WI38 (cell line): ENCODE measurements around the gene CAPSL.

ENCODE experiments used
- H3K4me3 ChIP-seq: 2 replicates; pipeline ENCODE4 v1.5.1; 2011; ENCODE audit warnings: low read depth, mild to moderate bottlenecking, control low read depth, low read length
- TF ChIP-seq, protein P1 (sequence below): IDR thresholded peaks from 2 replicates; pipeline ENCODE4 v1.5.1; 2012; ENCODE audit warnings: low read depth, mild to moderate bottlenecking, control low read depth, low read length

CAPSL gene

DNA sequence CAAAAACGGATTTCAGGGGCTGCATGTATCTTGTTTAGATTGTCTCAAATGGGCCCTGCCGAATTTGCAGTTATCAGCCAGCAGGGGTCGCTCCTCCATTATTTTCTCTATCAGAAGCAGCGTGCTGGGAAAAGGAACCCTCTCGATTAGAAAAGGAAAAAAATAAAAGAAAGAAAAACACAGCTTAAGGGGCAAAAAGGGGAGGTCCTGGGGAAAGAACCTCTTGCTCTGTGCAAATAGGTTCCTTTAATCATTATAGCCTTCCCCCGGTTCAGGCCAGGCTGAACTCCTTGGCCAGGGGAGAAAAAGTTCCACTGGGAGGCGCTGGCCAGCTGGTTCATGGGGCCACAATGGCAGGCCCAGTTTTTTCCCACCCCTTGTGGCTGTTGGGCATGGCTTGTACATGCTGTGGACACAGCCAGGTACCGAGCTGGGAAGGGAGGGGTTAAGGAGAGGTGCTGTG, 25.0 kb upstream of the CAPSL start:
- TF ChIP-seq, protein P1, sequence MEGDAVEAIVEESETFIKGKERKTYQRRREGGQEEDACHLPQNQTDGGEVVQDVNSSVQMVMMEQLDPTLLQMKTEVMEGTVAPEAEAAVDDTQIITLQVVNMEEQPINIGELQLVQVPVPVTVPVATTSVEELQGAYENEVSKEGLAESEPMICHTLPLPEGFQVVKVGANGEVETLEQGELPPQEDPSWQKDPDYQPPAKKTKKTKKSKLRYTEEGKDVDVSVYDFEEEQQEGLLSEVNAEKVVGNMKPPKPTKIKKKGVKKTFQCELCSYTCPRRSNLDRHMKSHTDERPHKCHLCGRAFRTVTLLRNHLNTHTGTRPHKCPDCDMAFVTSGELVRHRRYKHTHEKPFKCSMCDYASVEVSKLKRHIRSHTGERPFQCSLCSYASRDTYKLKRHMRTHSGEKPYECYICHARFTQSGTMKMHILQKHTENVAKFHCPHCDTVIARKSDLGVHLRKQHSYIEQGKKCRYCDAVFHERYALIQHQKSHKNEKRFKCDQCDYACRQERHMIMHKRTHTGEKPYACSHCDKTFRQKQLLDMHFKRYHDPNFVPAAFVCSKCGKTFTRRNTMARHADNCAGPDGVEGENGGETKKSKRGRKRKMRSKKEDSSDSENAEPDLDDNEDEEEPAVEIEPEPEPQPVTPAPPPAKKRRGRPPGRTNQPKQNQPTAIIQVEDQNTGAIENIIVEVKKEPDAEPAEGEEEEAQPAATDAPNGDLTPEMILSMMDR = peak; percentile 61

DNA sequence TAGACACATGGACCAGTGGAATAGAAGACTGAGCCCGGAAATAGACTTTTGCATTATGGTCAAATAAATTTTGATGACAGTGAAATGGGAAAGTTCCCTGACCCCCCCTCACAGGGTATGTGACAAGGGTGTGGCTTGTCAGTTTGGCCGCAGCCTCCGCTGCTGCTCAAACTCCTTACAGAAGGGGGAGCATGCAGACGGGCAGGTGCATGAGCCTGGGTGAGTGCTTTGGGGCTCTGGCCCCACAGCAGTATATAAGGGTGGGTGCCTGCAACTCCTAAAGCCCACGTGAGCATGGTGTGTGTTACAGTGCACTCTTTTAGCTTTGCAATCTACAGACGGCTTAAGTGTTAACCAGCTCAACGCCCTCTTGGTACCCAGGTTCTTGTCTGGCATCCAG, 21.9 kb upstream of the CAPSL start:
- H3K4me3 ChIP-seq = no peak overlapping the region
- TF ChIP-seq, protein P1 = no peak

More for the DNA sequence above, 25.0 kb upstream of the CAPSL start:
- no peak overlapping the region for H3K4me3 ChIP-seq

DNA sequence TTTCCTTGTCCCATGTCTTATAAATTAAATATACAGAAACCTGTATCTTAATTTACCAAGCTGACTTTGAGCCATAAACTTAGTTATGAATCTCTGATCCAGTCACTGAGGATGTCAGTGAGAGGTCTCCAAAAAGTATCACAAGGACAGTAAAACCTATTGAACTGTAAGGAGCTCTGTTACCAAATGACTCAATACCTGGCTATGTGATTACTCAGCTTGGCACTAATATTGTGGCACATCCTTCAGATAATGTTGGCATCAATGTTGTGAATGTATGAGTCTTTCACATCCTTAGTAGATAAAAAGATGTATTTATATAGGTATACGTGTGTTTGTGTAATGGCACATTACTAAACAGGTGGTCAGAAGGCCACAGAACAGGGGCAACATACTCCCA, 18.0 kb upstream of the CAPSL start:
- TF ChIP-seq, protein P1 = no peak
- H3K4me3 ChIP-seq = no peak overlapping the region

DNA sequence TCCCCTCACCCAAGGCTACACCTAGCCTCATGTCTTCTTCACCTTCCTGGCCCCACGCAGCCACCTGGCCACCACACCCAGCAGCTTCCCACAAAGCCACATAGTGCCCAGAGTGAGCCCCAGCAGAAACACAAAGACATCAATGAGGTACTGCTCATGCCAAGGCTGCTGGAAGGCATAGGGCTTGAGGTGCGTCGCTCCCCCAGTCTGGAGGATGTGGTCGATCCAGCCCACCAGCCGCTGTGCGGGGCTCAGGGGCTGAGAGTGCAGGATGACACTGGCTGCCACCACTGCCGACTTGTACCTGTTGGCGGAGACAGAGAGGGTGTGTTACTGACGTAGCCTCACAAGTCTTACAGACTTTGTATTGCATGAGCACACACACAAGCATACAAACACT, 15.8 kb upstream of the CAPSL start:
- no peak overlapping the region for H3K4me3 ChIP-seq

DNA sequence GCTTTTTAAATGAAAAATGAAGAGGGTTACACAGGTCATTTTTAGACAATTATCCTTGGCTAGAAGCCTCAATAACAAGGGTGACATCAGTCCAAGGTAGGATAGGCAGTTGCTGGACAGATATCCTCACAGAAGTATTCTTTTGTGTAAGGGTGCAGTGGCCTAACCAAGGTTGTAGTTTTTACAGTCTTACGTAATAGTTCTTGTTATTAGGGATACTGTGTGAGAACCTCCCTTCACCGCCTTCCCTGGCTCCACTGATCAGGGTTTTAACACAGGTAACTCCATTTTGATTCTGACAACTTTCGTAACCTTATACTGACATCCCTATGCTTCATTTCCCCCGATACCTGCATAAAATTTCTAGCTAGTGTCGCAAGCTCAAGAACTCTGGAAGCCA, 8.7 kb upstream of the CAPSL start:
- TF ChIP-seq, protein P1 = no peak
- no peak overlapping the region for H3K4me3 ChIP-seq

More for the DNA sequence above, 15.8 kb upstream of the CAPSL start:
- TF ChIP-seq, protein P1 = no peak

DNA sequence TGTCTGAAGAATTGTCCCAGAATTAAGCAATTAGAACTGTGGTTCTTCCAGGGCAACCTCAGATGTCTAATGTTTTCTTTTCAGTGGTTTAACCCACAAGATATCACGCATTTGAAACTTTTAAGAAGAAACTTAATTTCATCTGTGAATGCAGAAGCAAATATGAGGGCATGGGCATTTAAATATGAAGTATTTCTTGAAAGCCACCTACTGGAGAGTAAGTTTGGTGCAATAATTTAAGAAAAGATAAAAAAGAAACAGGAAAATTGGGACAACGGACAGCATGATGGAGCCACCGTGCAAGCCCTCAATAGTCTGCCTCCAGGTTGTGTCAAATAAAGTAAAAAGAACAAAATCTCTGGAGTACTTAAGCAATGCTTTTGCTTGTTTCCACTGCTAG, 1.2 kb upstream of the CAPSL start:
- H3K4me3 ChIP-seq = no peak overlapping the region
- TF ChIP-seq, protein P1 = no peak

DNA sequence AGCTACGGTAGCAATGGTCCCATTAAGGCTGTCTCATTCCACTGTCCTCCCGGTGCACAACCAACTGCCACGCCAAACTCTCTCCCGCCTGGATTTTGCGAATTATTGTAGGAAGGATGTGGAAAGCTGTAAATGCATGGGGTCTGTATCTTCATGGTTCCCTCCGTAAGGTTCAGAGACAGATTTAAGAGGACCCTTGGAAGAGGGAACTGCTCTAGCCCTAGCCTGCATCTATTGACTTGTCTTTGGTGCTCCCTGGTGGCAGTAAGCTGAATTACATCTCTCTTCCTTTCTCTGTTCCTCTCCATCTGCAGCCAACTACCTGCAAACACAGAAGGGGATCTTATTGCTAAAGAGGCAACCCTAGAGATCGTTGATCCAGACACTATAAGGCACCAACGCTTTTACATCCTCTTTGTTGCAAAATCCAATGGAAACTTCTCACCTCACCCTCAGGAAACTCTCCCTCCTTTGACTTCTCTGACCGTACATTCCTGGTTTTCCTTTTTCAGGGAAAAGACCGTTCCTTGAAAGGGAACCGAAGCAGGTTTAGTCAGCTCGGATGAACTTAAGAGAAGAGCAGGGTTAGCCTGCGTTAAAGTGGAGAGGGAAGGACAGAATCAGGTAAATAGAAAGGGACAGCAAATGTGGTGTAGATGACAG, 11.9 kb downstream of the CAPSL start:
- H3K4me3 ChIP-seq = no peak overlapping the region
- TF ChIP-seq, protein P1 = peak; percentile 81
